ENCODE measurements around the gene PLXNB2.

GRCh38 chr22:50226875-50227165 lies 80.6 kb downstream of the PLXNB2 start:
- no peak for TF ChIP-seq POLR2A (IDR thresholded peaks at IDR 0.05; ENCODE audit: low read depth, low read length)
- no peak for TF ChIP-seq POLR2AphosphoS5 (IDR thresholded peaks at IDR 0.05; ENCODE audit: low read depth, low read length)
- no peak for TF ChIP-seq SPI1 (IDR thresholded peaks at IDR 0.05; ENCODE audit: low read depth, low read length)
- no peak for TF ChIP-seq POU2F2 (IDR thresholded peaks at IDR 0.05; ENCODE audit: low read depth, low read length)
- TF ChIP-seq TAF1 (IDR thresholded peaks at IDR 0.05; ENCODE audit: low read depth, low read length): no peak

Measured in GM12891 (cell line).